ENCODE results near the gene RPS2. TPM values are rescaled to one million over a fixed set of nuclear protein-coding genes. Genes with fewer than 3 reads are reported as not detected.
A peak's percentile ranks its signal among the peaks of the same experiment; 100 is the strongest.

RPS2 gene
- total RNA-seq, 1 donor from 2014 or later = 3,223 TPM

- TF ChIP-seq, protein P1, sequence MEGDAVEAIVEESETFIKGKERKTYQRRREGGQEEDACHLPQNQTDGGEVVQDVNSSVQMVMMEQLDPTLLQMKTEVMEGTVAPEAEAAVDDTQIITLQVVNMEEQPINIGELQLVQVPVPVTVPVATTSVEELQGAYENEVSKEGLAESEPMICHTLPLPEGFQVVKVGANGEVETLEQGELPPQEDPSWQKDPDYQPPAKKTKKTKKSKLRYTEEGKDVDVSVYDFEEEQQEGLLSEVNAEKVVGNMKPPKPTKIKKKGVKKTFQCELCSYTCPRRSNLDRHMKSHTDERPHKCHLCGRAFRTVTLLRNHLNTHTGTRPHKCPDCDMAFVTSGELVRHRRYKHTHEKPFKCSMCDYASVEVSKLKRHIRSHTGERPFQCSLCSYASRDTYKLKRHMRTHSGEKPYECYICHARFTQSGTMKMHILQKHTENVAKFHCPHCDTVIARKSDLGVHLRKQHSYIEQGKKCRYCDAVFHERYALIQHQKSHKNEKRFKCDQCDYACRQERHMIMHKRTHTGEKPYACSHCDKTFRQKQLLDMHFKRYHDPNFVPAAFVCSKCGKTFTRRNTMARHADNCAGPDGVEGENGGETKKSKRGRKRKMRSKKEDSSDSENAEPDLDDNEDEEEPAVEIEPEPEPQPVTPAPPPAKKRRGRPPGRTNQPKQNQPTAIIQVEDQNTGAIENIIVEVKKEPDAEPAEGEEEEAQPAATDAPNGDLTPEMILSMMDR (IDR thresholded peaks at IDR 0.05; ENCODE audit: unreplicated experiment) = no peak
- Mint-ChIP-seq H3K4me3 (ENCODE audit: unreplicated experiment) (no peak overlapping the region), H3K27ac (ENCODE audit: unreplicated experiment) (no peak overlapping the region), H3K27me3 (ENCODE audit: unreplicated experiment) (peaks cover 20% of the 10 kb centered on the region), H3K36me3 (ENCODE audit: low read depth, unreplicated experiment) (peaks cover 5% of the 10 kb centered on the region), H3K9me3 (ENCODE audit: unreplicated experiment) (no peaks in the 10 kb centered on the region), H3K4me1 (ENCODE audit: unreplicated experiment) (peaks cover 4% of the 10 kb centered on the region)
- DNase-seq (ENCODE audit: low spot score) = peak; percentile 94
Observed at GRCh38 chr16:1991948-1992703, 27.5 kb upstream of the RPS2 start.

DNA sequence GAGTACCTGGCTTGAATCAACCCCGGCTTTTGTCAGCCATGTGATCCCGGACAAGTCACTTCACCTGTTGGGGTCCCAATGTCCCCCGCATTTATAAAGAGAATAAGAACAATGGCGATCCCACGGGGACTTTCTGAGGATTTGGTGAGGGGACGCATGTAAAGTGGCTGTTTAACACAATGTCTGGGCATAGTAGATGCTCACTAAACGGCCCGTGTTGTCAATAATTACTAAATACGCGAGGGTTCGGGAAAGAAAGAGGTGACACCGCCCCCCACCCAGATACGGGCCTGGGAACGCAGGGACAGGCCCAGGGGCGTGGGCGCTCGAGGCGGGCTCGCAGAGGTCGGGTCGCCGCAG is 26.9 kb upstream of the RPS2 start:
- Mint-ChIP-seq H3K27ac (ENCODE audit: unreplicated experiment) (no peak overlapping the region), H3K9me3 (ENCODE audit: unreplicated experiment) (no peaks in the 10 kb centered on the region), H3K27me3 (ENCODE audit: unreplicated experiment) (peaks cover 21% of the 10 kb centered on the region), H3K4me3 (ENCODE audit: unreplicated experiment) (peak overlapping the region; percentile 70), H3K4me1 (ENCODE audit: unreplicated experiment) (peaks cover 4% of the 10 kb centered on the region), H3K36me3 (ENCODE audit: low read depth, unreplicated experiment) (peaks cover 7% of the 10 kb centered on the region)
- TF ChIP-seq, protein P1 (IDR thresholded peaks at IDR 0.05; ENCODE audit: unreplicated experiment) = no peak
- DNase-seq (ENCODE audit: low spot score) = no peak

DNA sequence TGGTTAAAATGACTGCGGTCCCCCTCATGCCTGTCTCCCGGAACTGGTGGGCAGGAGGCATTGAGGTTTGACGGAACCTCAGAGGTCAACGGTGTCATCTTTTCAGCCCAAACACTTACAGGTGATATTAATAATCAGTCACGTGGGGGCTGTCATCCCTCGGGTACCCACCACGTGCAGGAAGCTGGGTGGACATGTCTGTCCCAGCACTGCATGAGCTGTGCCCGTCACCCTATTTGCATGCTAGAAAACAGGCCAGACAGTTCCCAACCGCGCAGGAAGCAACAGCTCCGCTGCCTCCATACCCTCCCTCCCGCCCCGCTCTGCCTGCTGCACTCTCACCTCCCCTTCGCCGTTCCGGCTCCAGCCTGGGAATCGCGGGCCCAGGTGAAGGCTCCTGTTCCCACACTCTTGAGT is 26.5 kb upstream of the RPS2 start:
- TF ChIP-seq, protein P1 (IDR thresholded peaks at IDR 0.05; ENCODE audit: unreplicated experiment) = no peak
- Mint-ChIP-seq H3K36me3 (ENCODE audit: low read depth, unreplicated experiment) (peaks cover 10% of the 10 kb centered on the region), H3K4me3 (ENCODE audit: unreplicated experiment) (peak overlapping the region; percentile 70), H3K4me1 (ENCODE audit: unreplicated experiment) (peaks cover 4% of the 10 kb centered on the region), H3K27ac (ENCODE audit: unreplicated experiment) (no peak overlapping the region), H3K27me3 (ENCODE audit: unreplicated experiment) (peaks cover 22% of the 10 kb centered on the region), H3K9me3 (ENCODE audit: unreplicated experiment) (no peaks in the 10 kb centered on the region)
- DNase-seq (ENCODE audit: low spot score) = no peak

DNA sequence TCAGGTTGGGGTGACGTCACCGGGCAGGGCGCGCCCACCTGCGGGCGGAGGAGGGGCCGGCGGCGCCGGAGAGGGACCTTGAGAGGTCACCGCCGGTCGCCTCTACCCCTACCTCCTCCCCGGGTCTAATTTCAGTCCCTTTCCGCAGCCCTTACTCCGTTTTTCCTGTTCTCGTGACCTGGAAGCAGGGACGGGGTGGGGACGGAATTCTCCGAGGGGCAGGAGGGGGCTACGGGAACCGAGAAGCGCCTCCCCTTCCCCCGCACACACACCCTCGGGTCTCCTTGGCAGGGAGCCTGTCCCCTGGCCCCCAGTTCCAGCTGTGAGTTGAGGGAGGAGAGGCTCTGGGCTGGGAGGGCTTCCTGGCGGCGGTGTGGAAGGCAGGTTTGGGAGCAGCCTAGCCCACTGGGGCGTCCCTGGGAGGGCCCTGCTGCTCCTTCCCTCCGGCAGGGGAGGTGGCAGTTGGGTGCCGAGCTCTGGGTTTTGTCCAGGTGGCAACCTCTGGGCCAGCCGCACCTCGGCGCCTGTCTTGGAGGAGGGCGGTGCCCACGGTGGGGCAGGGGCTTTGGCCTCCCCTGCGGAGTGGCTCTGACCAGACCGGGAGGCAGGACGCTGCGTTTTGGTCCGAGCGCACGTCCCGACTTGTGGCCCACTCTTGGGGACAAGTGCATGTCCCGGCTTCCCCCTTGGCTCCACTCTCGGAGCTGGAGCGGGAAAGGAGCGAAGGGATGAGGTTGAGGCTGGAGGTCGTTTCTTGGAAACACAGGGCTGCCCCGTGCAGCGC is 25.9 kb upstream of the RPS2 start:
- TF ChIP-seq, protein P1 (IDR thresholded peaks at IDR 0.05; ENCODE audit: unreplicated experiment) = no peak
- Mint-ChIP-seq H3K4me3 (ENCODE audit: unreplicated experiment) (peak overlapping the region; percentile 37), H3K9me3 (ENCODE audit: unreplicated experiment) (no peaks in the 10 kb centered on the region), H3K27me3 (ENCODE audit: unreplicated experiment) (peaks cover 22% of the 10 kb centered on the region), H3K27ac (ENCODE audit: unreplicated experiment) (no peak overlapping the region), H3K4me1 (ENCODE audit: unreplicated experiment) (peaks cover 4% of the 10 kb centered on the region), H3K36me3 (ENCODE audit: low read depth, unreplicated experiment) (peaks cover 9% of the 10 kb centered on the region)
- no peak for DNase-seq (ENCODE audit: low spot score)

DNA sequence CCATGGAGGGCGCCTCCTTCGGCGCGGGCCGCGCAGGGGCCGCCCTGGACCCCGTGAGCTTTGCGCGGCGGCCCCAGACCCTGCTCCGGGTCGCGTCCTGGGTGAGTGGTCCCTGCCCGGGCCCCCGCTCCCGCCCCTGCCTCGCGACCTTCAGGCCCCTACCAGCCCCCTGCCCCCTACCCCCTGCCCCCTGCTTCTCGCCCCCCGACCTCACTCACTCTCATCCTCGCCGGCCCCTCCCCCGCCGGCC is 25.4 kb upstream of the RPS2 start:
- Mint-ChIP-seq H3K27me3 (ENCODE audit: unreplicated experiment) (peaks cover 26% of the 10 kb centered on the region), H3K4me3 (ENCODE audit: unreplicated experiment) (no peak overlapping the region)
- TF ChIP-seq, protein P1 (IDR thresholded peaks at IDR 0.05; ENCODE audit: unreplicated experiment) = no peak

More for the DNA sequence above, 25.4 kb upstream of the RPS2 start:
- peaks cover 4% of the 10 kb centered on the region for H3K4me1 Mint-ChIP-seq (ENCODE audit: unreplicated experiment)
- H3K27ac Mint-ChIP-seq (ENCODE audit: unreplicated experiment) = no peak overlapping the region
- DNase-seq (ENCODE audit: low spot score) = no peak
- no peaks in the 10 kb centered on the region for H3K9me3 Mint-ChIP-seq (ENCODE audit: unreplicated experiment)
- peaks cover 5% of the 10 kb centered on the region for H3K36me3 Mint-ChIP-seq (ENCODE audit: low read depth, unreplicated experiment)

Measured in endothelial cell (in vitro differentiated cells).